SKM-1 (cell line): ENCODE results near the gene SUPT6H.
"Not testable (repeated sequence)": the region's sequence is repeated elsewhere in the genome, so short reads cannot be mapped to it uniquely, and the experiment has no call there.

Experiments used
- DNase-seq: peaks from one replicate; lab custom pipeline; 2025; ENCODE audit not compliant: unreplicated experiment; lab: John Stamatoyannopoulos, UW

Gene SUPT6H

DNA sequence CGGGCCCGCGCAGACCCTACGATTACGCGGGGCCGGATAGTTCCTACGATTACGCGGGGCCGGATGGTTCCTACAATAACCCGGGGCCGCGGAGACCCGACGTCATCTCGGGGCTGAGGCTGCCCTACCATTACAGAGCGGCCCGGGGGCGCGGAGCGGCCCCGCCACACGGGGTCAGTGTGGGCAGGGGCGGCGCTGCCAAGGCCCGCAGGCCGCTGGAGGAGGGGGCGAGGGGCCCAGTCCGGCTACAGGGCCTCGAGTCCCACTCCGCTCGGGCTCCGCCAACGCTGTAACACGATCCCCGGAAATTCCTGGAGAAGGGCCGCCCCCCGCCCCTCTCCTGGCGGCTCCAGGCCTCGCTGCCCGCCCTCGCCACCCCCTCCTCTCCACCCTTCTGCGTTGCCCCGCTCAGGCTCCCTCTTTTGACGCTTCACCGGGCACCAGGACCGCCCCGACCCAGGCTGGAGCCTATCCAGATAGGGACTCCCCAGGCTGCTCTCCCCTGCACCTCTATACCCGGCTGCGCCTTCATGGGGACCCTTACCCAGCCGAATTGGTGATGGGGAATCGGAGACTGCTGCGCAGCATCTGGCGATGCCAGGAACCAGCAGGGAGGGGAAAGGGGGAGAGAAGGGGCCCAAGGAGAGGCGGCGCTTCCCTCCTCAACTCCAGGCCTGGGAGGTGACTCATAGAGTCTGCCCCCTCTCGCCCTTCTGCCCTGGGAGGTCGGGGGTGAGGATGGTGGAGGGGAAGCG, 55.8 kb downstream of the SUPT6H start, which contains the start of gene RAB34:
Gene RAB34 (minus strand): TSS at position 291 of the 755 bp plus-strand sequence. CDS start 602 bp downstream, outside the sequence.
- DNase-seq = no peak

DNA sequence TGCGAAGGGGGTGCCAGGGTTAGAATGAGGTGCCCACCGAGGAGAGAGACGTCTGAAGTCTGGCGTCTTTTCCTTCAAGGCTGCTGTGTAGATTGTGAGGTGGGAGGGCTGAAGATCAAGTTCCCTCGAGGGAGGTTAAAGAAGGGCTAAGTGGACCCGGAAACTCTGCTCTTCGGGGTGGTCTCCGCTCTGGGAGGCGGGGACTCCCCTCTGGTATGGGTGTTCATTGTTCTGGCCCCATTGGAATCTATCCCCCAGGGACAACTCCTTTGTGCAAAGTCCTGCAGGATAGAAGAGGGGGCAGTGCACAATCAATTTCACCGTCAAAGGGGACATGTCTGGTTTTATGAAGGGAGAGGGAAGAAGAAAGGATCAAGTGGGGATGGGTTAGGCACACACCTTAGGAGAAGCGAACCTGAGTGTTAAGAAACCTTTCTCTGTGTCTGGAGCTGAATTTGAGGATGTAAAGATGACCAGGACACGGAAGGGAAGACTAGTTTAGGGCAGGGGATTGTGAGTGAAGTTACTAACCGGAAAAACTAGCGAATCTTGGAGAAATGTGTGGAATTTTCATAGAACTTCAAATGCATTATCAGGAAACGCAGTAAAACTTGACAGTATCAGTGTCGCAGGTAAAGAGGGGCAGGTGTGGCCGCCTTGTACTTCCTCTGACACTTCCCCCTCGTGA, 56.5 kb downstream of the SUPT6H start:
- DNase-seq = no peak

DNA sequence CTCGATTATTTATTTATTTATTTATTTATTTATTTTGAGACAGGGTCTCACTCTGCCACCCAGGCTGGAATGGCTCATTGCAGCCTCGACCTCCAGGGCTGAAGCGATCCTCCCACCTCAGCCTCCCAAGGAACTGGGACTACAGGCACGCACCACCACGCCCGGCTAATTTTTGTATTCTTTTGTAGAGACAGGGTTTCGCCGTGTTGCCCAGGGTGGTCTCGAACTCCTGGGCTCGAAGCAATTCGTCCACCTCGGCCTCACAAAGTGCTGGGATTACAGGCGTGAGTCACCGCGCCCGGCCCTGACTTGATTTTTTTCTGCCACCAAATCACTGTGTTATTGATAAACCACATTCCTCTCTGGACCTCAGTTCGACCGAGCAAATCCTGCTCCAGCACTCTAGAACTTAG, 57.0 kb downstream of the SUPT6H start:
- DNase-seq = no peak

DNA sequence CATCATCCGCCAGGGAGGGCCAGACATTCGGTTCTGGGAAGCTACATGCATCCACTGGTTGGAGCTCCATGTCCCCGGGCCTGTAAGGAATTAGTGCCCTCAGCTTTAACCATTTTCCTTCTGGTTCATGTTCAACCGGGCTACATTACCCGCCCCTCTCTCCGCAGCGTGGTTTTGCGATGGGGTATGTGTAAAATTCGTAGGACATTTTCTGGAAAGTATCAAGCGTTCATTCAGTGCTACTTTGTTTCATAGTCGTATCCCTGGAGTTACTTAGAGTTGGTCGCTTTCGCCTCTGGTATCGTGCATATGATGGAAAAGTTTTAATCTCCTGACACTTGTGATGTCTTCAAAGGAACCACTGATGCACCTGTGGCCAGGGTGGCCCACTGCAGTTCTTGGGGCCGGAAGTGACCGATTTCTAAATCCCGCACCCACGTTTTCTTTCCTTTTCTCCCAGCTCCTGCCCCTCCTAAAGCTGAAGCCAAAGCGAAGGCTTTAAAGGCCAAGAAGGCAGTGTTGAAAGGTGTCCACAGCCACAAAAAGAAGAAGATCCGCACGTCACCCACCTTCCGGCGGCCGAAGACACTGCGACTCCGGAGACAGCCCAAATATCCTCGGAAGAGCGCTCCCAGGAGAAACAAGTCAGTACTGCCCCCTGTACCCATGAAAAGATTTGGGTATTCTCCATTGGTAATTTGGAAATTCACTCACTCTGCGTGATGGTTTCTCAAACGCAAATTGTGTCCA, 58.4 kb downstream of the SUPT6H start:
- peak; percentile 63 for DNase-seq

DNA sequence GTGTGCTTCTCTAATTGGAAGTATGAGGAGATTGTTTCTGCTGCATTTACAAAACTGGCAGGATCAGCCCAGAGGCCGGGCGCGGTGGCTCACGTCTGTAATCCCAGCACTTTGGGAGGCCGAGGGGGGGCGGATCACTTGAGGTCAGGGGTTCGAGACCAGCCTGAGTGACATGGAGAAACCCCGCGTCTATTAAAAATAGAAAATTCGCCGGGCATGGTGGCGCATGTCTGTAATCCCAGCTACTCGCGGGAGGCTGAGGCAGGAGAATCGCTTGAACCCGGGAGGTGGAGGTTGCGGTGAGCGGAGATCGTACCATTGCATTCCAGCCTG, 59.0 kb downstream of the SUPT6H start:
- not testable (repeated sequence) for DNase-seq

DNA sequence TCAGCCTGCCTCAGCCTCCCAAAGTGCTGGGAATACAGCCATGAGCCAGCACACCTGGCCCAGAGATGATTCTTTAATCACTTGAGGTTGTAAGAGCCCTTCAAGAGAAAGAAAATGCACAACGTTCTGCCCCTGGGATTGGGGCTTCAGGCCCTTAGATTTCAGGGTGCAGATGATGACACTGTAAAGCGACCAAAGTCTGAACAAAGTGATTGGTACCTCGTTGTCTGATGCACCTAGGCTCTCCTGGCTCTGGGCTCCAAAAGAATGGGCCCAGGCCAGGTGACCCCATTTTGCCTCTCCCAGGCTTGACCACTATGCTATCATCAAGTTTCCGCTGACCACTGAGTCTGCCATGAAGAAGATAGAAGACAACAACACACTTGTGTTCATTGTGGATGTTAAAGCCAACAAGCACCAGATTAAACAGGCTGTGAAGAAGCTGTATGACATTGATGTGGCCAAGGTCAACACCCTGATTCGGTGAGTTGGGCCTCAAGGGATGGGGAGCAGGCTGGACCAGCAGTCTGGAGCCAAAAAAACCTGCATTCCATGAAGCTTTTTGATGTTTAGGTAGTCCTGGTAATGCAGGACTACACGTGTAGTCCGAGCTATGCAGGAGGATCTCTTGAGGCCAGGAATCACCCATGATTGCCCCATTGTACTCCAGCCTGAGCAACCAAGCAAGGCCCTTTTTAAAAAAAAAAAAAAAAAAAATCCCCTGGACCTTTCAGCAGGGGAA, 60.6 kb downstream of the SUPT6H start:
- no peak for DNase-seq

DNA sequence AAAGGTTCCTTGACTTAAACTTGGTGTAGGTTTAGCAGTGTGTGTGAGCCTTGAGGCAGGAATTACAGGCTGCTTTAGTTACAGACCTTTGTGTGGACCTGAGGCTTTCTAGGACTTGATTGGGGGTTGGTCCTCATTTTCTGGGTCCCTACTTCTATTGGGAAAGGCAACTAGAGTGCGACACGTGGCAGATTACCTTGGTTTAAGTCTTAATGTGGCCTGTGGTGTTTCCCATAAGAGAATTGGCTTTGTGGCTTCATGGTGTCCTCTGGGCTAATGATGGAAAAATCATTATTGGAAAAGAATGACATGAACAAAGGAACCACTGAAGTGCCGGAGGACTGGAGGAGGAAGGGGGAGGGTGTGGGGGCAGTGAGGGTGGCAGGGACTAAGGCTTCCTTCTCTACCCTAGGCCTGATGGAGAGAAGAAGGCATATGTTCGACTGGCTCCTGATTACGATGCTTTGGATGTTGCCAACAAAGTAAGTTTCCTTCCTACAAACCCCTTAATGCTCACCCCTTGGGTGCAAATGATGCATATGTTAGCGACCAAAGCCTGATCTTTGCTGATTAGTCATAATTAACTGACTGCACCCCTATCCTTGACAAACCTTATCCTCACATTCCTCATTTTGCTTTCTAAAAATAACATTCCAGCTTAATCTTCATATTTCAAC, 61.3 kb downstream of the SUPT6H start:
- no peak for DNase-seq

DNA sequence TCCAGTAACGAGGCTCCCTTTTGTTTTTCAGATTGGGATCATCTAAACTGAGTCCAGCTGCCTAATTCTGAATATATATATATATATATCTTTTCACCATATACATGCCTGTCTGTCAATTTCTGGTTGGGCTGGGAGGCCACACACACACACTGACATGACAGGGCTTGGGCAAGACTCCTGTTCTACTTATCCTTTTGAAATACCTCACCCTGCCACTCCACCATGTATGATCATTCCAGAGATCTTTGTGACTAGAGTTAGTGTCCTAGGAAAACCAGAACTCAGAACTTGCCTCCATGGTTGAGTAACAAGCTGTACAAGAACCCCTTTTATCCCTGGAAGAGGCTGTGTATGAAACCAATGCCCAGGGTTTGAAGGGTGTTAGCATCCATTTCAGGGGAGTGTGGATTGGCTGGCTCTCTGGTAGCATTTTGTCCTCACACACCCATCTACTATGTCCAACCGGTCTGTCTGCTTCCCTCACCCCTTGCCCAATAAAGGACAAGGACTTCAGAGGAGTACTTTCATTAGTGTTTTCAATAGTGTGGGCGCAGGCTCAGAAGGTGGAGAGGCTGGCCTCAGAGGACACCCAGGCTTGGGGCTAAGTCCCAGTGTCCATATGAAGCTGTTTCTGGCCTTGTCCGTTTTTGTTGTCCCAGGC, 62.0 kb downstream of the SUPT6H start:
- DNase-seq = not testable (repeated sequence)

DNA sequence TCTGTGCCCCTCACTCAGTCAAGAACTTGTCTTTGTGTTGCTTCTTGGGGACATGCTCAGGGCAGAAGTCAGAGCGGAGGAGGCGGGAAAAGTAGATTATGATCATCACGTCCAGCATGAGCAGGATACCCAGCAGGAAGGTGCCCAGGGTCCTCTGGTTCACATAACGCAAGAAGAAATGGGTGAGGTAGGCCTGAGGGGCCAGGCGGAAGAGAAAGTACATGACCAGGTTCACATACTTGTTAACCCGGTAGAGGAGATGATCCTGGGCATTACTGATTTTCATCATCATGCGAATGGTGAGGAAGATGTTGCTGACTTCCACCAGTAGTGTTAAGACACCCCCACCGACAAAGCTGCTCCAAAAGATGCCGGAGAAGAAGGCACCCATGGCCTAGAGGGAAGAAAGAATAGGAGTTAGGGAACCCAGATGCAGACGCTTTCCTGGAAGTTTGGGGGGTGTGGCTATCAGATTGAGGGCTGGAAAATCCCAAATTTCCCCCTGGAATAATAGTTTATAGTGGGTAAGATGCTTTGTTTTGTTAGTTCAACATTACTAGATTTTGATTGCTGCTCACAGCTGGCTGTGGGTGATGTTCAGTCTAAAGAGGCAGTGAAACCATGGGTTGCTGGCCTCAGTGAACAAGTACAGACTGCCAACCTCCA, 62.6 kb downstream of the SUPT6H start:
- DNase-seq = no peak

DNA sequence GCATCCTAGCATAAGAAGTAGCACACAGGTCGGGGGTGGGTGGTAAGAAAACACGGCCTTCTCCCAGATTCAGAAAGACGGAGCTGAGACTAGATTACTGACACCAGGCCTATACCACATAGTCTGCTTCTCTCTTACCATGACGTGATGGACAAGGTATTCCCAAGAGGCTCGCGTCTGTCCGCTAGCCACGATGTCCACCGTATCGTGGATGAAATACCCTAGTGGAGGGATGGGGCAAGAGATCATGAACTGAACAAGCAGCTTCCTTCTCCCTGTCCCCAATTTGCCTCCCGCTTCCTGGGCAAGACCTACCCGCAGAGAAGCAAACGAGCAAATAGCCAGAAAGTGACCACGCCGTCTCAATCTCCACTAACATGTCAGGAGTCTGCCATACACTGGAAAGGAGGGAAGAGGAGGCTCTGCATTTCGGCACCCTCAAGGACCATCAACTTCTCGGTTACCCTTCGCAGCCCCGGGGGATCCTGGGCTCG, 63.2 kb downstream of the SUPT6H start:
- DNase-seq = no peak

DNA sequence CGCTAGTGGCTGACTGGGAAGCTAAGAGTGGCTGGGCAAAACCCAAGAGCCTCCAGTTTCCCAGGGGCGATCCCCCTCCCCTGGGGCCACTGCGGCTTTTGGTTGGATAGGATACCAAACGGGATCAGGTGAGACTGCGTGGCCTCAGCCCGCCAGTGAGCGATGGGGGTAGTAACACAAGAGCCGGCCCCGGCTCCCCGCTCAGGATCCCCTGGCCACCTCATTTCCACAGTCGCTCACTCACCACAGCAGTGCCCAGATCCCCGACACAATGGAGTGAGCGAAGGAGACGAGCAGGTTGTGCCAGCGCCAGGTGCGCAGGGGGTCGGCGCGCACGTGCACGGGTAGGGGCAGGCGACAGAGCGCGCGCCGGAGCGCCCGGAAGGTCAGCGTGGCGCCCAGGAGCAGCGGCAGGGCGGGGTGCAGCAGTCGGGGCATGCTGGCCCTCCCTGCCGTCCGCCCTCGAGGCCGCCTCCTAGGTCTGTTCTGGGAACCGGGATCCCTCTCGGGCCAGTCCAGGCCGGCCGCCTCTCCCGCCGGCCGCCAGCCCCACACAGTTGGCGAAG, 63.7 kb downstream of the SUPT6H start:
- DNase-seq = no peak

DNA sequence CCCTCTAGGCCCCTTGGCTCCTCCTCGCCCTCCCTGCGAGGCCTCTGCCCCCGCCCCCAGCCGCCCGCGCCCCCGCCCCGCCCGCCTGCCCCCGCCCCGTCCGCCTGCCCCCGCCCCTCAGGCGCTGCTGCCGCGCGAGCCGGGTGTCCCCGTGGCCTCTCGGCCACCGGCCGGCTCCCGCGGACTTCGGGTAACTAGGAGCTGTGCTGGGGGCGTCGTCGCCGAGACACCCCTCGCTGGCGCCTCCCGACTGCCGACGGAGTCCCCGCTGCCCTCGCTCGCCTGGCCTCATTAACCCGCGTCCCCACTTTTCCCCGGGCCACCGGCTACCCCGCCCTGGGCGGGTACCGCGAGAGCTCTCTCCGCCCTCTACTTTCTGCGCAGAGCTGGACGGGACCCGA, 64.2 kb downstream of the SUPT6H start, which contains the start of gene TLCD1:
Gene TLCD1 (minus strand): TSS at position 8 of the 401 bp plus-strand sequence. CDS start 136 bp downstream, outside the sequence.
- DNase-seq = no peak

DNA sequence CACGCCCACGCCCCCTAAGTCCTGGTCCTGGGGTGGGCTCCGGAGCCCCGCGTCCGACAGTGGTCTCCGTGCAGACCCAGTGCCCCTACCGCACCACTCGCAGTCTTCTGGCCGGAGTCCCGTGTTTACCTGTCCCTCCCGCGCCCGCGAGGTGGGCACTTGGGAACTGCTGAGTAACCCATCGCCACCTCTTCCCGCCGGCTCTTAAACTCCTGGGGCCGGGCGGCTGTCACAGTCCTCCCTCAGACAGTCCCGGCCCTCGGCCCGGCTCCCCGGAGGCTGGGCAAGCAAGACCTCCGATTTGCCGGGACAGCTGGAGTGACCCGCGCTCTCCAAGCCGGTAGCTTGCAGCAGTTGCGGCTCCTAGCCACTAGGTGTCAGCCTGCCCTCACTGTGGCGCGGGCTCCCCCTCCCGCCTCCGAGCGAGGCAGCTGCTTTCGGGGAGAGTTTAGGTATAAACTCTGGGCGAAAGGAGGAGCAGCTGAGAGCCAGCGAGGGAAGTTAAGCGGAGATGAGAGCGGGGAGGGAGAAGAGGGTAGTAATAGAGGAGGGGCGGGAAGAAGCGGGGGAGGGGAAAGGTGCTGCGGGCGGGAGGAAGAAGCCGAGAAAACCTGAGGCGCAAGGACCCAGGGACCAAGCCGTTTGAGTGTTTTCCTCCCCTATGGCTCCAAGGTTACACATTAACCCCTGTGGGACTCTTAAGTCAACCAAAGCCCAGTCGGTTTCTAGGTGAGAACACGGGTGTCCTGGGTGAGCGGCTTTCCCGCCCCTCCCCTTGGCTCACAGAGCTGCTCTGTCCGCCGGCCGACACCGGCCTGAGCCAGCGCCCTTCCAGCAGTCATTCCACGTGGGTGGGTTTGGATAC, 64.9 kb downstream of the SUPT6H start:
- DNase-seq = peak; percentile 90

DNA sequence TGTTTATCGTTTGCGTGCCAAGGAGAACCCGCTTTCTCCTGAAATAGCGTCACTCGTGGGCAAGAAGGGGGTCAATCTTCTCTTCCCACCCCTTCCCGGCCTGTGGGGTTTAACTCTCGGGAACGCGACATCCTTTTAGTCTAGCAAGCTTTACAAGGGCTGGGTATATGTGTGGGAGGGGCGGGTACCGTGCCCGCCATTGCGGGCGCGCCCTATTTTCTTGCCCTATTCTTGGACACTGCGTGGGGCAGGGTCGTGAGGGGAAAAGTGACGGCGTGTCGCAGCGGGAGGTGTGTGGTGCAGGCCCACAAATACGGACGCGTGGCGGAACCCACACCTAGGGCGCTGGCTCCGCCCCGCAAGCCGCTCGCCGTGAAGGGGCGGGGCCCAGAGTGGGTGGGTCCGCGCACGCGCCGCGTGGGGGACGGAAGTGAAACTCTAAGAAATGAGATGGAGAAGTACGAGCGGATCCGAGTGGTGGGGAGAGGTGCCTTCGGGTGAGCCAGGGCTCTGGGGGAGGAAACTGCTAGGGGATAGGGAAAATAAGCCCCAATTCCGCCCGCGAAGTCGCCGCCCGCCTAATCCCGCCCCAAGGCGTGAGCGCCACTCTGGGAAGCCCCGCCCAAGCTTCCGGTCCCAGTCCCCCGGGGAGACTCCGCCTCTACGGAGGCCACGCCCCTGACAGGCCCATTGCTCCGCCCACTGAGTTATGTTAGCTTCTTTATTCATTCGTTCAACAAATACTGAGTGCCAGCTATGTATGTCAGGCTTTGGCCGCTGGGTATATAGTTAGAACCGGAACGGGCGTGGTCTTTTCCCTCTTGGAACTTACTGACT, 66.6 kb downstream of the SUPT6H start, which contains the start of gene NEK8:
Gene NEK8 (plus strand): TSS at position 425 of the 837 bp plus-strand sequence. CDS start 26 bp downstream, at position 451.
- peak; percentile 88 for DNase-seq

DNA sequence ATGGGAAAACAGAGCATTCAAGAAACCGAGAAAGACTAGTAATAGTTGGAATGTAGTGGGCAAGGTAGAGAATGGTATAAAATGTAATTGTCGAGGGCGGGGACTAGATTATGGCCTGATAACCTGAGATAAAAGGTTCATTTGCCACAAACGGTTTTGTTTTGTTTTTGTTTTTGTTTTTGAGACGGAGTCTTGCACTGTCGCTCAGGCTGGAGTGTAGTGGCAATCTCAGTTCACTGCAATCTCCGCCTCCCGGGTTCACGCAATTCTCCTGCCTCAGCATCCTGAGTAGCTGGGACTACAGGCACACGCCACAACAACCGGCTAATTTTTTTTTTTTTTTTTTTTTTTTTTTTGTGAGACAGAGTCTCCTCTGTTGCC, 67.9 kb downstream of the SUPT6H start:
- DNase-seq = no peak

DNA sequence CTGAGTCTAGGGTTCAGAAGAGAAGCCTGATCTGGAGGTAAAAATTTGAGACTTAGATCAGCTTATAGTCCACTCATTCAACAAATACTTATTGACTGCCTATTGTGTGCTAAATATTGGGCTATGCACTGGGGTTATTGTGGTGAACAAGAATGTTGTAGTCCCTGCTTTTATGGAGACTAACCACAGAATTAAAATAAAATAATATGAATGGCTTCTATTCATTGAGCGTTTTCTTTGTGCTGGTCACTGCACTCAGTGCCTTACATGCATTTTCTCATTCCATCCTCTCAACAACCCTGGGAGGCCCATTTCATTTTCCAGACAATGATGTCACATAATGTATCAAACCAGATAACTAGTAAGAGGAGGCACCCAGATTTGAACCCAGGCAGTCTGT, 71.3 kb downstream of the SUPT6H start:
- DNase-seq = no peak

DNA sequence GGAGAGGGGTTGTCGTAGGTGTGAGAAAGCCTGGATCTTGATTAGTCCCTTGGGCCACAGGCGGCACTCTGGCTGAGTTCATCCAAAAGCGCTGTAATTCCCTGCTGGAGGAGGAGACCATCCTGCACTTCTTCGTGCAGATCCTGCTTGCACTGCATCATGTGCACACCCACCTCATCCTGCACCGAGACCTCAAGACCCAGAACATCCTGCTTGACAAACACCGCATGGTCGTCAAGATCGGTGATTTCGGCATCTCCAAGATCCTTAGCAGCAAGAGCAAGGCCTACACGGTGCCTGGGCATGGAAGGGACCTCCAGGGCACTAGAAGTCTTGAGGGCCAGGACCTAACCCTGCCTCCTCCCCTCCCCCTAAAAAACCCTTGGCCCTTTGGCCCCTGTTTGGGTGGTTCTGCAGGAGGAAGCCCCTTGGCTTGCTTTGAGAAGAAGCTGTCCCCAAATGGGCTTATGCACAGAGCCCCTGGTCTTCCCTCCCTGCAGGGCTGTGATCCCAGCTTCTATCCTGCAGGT, 72.8 kb downstream of the SUPT6H start:
- no peak for DNase-seq
